ENCODE results near the gene GRID1. TPM values are rescaled to one million over a fixed set of nuclear protein-coding genes. Genes with fewer than 3 reads are reported as not detected.
A peak's percentile ranks its signal among the peaks of the same experiment; 100 is the strongest.

GRID1 gene
- total RNA-seq, 1 experiment from 2014 or later: 0.37 TPM

- Mint-ChIP-seq H3K27ac (no peak overlapping the region), H3K36me3 (no peaks in the 10 kb centered on the region), H3K27me3 (ENCODE audit: low read depth) (no peaks in the 10 kb centered on the region), H3K9me3 (no peaks in the 10 kb centered on the region), H3K4me1 (no peaks in the 10 kb centered on the region), H3K4me3 (no peak overlapping the region)
- DNase-seq (ENCODE audit: low spot score): no peak
- POLR2A ChIA-PET: no interaction called here
- CTCF ChIA-PET: no interaction called here
- ATAC-seq: no peak
- no peak for TF ChIP-seq MYBL2 (CRISPR knock-in tag; IDR thresholded peaks at IDR 0.05)
- TF ChIP-seq ZNF138 (CRISPR knock-in tag; conservative IDR thresholded peaks at IDR 0.05): no peak
- no peak for TF ChIP-seq CBFB (CRISPR knock-in tag; IDR thresholded peaks at IDR 0.05; ENCODE audit: low read depth)
- no peak for TF ChIP-seq ZNF232 (CRISPR knock-in tag; IDR thresholded peaks at IDR 0.05)
Observed at GRCh38 chr10:85601526-85601925, 765.1 kb downstream of the GRID1 start.

- H3K27ac Mint-ChIP-seq: no peak overlapping the region
Observed at GRCh38 chr10:85600744-85601081, 765.9 kb downstream of the GRID1 start.

GRCh38 chr10:85600026-85600743 lies 766.4 kb downstream of the GRID1 start:
- Mint-ChIP-seq H3K4me1 (no peaks in the 10 kb centered on the region), H3K27ac (no peak overlapping the region), H3K27me3 (ENCODE audit: low read depth) (no peaks in the 10 kb centered on the region), H3K9me3 (no peaks in the 10 kb centered on the region), H3K36me3 (no peaks in the 10 kb centered on the region), H3K4me3 (no peak overlapping the region)
- ChIA-PET CTCF (no interaction called here), POLR2A (interaction anchor here (0.6 kb wide), 1 partner anchor 90 kb away, joined by 3 read pairs; no protein-coding TSS in a partner anchor)
- ATAC-seq: no peak; the same call in 1 of the 2 replicates
- no peak for DNase-seq (ENCODE audit: low spot score)
- no peak for TF ChIP-seq FOXJ3 (CRISPR knock-in tag; IDR thresholded peaks at IDR 0.05; ENCODE audit: borderline replicate concordance)
- no peak for TF ChIP-seq E2F4 (CRISPR knock-in tag; IDR thresholded peaks at IDR 0.05; ENCODE audit: borderline replicate concordance, low read depth)
- no peak for TF ChIP-seq CREM (CRISPR knock-in tag; IDR thresholded peaks at IDR 0.05)
- TF ChIP-seq E2F1 (CRISPR knock-in tag; IDR thresholded peaks at IDR 0.05): no peak
- no peak for TF ChIP-seq ZNF423 (CRISPR knock-in tag; IDR thresholded peaks at IDR 0.05)
- no peak for TF ChIP-seq USF2 (CRISPR knock-in tag; IDR thresholded peaks at IDR 0.05)

More at GRCh38 chr10:85600744-85601081, 765.9 kb downstream of the GRID1 start:
- TF ChIP-seq ATF2 (CRISPR knock-in tag; IDR thresholded peaks at IDR 0.05; ENCODE audit: borderline replicate concordance, low read depth) (no peak), JUN (CRISPR knock-in tag; IDR thresholded peaks at IDR 0.05) (no peak), USF1 (CRISPR knock-in tag; IDR thresholded peaks at IDR 0.05) (no peak), ZNF317 (CRISPR knock-in tag; IDR thresholded peaks at IDR 0.05; ENCODE audit: borderline replicate concordance, low read depth) (no peak), CBFB (CRISPR knock-in tag; IDR thresholded peaks at IDR 0.05; ENCODE audit: low read depth) (no peak), FOXP4 (CRISPR knock-in tag; IDR thresholded peaks at IDR 0.05) (no peak), TEAD4 (CRISPR knock-in tag; IDR thresholded peaks at IDR 0.05) (no peak), ZNF219 (CRISPR knock-in tag; IDR thresholded peaks at IDR 0.05; ENCODE audit: borderline replicate concordance) (no peak), NR2C2 (CRISPR knock-in tag; IDR thresholded peaks at IDR 0.05) (no peak), NR1H2 (CRISPR knock-in tag; IDR thresholded peaks at IDR 0.05) (no peak), ZNF263 (CRISPR knock-in tag; IDR thresholded peaks at IDR 0.05; ENCODE audit: low read depth) (no peak), ESRRA (CRISPR knock-in tag; IDR thresholded peaks at IDR 0.05; ENCODE audit: borderline replicate concordance) (no peak)
- no peaks in the 10 kb centered on the region for H3K36me3 Mint-ChIP-seq
- ChIA-PET CTCF (no interaction called here), POLR2A (no interaction called here)
- ATAC-seq (peak; percentile 30; the same call in 1 of the 2 replicates), DNase-seq (ENCODE audit: low spot score) (no peak)
- no peaks in the 10 kb centered on the region for H3K9me3 Mint-ChIP-seq
- no peaks in the 10 kb centered on the region for H3K27me3 Mint-ChIP-seq (ENCODE audit: low read depth)
- no peaks in the 10 kb centered on the region for H3K4me1 Mint-ChIP-seq
- no peak overlapping the region for H3K4me3 Mint-ChIP-seq

Measured in WTC11 (cell line).